HepG2 (cell line): ENCODE data around the gene ACRBP. TPM values are rescaled to one million over a fixed set of nuclear protein-coding genes. Genes with fewer than 3 reads are reported as not detected.

Experiments
- GATAD1 ChIP-seq: IDR thresholded peaks from 2 replicates; pipeline ENCODE4 v1.6.1; 2016; ENCODE audit warnings: missing genetic modification reagents, missing compliant biosample characterization
- HHEX ChIP-seq: IDR thresholded peaks from 2 replicates; pipeline ENCODE4 v1.6.1; 2016; ENCODE audit warnings: control low read depth
- KAT7 ChIP-seq: IDR thresholded peaks from 2 replicates; pipeline ENCODE4 v1.6.1; 2018; ENCODE audit warnings: borderline replicate concordance, missing compliant biosample characterization
- KLF16 ChIP-seq, 2 experiments: sonication (generic) in 1 of 2; formaldehyde crosslinking in 1 of 2; IDR thresholded peaks; 2 replicates each; pipeline versions ENCODE4 v1.6.1 to v1.8.0; 2016 to 2023; ENCODE audit warnings: missing genetic modification reagents in 2 of 2, missing compliant biosample characterization in 1 of 2
- MIER3 ChIP-seq: IDR thresholded peaks from 2 replicates; pipeline ENCODE4 v1.6.1; 2016; ENCODE audit warnings: missing compliant biosample characterization, borderline replicate concordance
- REPIN1 ChIP-seq: sonication (generic); formaldehyde crosslinking; IDR thresholded peaks from 2 replicates; pipeline ENCODE4 v1.8.0; 2022; ENCODE audit warnings: missing genetic modification reagents, low read depth, mild to moderate bottlenecking, borderline replicate concordance
- ZFP36 ChIP-seq: fragments of 150-350 bp; IDR thresholded peaks from 2 replicates; pipeline ENCODE4 v1.6.1; 2018; ENCODE audit warnings: borderline replicate concordance, low read length, low read depth; ENCODE audit not compliant: partially characterized antibody
- ZNF562 ChIP-seq: sonication (generic); formaldehyde crosslinking; IDR thresholded peaks from 2 replicates; pipeline ENCODE4 v1.8.0; 2022; ENCODE audit warnings: missing genetic modification reagents, borderline replicate concordance
- ZNF644 ChIP-seq: IDR thresholded peaks from 2 replicates; pipeline ENCODE4 v1.6.1; 2016; ENCODE audit warnings: low read depth
- polyA plus RNA-seq, 8 experiments: library from polyadenylated mRNA; depleted of rRNA in 3 of 8; stranded (reverse) in 7 of 8; unstranded in 1 of 8; fragments of >200 nt; fragmentation: Illumina TruSeq in 4 of 8; extraction: Trizol in 4 of 8; gene quantifications; 2 replicates each; pipeline versions ENCODE4 v1.2.1 to v1.2.3, GENCODE V29; 2011 to 2016; ENCODE audit warnings: low read depth in 4 of 8, missing spikeins in 1 of 8, mixed read lengths in 1 of 8; ENCODE audit not compliant: insufficient read depth in 1 of 8
- total RNA-seq, 5 experiments: library from RNA; depleted of rRNA; stranded (reverse); fragments of >200 nt; fragmentation: Illumina TruSeq; extraction: Trizol; gene quantifications; 2 replicates each; pipeline ENCODE4 v1.2.3, GENCODE V29; 2016; ENCODE audit warnings: low read depth in 1 of 5
- TF ChIP-seq, protein P1 (sequence below): sonication (generic); formaldehyde crosslinking; IDR thresholded peaks from 2 replicates; pipeline ENCODE4 v1.4.0; 2020; ENCODE audit warnings: missing genetic modification reagents
- TF ChIP-seq, protein P2 (sequence below): sonication (generic); formaldehyde crosslinking; IDR thresholded peaks from 2 replicates; pipeline ENCODE4 v1.4.0; 2020; ENCODE audit warnings: mild to moderate bottlenecking, missing genetic modification reagents, borderline replicate concordance
- TF ChIP-seq, protein P3 (sequence below): sonication (generic); formaldehyde crosslinking; IDR thresholded peaks from 2 replicates; pipeline ENCODE4 v1.5.0; 2020; ENCODE audit warnings: missing genetic modification reagents
- TF ChIP-seq, protein P4 (sequence below): sonication (generic); formaldehyde crosslinking; IDR thresholded peaks from 2 replicates; pipeline ENCODE4 v1.4.0; 2020; ENCODE audit warnings: missing genetic modification reagents

The ACRBP gene
- total and polyA plus RNA-seq, 2 of the 13 experiments (the other 11 are each of a cell fraction or from before 2014, with no cell fraction given), result 0.46 TPM; not detected in 1

DNA sequence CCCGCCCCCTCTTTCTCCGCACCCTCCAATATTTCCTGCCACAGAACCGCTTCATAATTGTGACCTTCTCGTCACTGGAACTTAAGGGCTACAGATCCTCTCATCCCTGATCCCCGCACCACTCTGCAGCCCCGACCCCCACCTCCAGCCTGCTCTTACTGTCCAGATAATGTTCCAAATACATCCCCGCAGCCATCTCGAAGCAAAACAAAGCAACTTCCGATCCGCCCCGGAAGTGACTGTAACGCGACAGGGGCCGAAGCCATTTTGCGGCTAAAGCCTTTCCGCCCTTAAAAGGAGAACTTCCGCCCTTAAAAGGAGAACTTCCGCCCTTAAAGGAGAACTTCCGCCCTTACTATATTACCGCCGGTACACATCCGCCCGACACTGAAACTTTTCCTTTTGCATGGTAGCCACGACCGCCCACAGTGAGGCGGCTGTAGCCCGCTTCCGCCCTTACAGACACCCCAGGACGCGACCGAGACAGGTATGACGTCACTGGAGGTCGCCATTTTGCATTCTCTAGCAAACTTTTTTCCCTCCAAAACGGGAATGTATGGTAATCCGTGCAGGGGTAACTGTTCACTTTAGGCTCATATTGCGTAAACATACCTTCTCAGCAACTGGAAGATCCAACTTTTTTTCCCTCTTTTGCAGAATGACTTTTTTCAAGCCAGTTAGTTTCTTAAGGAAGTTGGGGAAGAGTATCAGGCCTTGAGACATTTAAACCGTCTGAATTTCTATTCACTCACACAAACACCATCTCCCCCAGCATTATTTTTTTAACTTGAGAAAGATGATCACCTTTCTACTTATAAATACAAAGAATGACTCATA lies 15.9 kb upstream of the ACRBP start, which contains the start of gene ING4 (continued):
- TF ChIP-seq ZFP36, result peak; percentile 34
- TF ChIP-seq, protein P1, sequence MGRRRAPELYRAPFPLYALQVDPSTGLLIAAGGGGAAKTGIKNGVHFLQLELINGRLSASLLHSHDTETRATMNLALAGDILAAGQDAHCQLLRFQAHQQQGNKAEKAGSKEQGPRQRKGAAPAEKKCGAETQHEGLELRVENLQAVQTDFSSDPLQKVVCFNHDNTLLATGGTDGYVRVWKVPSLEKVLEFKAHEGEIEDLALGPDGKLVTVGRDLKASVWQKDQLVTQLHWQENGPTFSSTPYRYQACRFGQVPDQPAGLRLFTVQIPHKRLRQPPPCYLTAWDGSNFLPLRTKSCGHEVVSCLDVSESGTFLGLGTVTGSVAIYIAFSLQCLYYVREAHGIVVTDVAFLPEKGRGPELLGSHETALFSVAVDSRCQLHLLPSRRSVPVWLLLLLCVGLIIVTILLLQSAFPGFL (CRISPR knock-in tag), result no peak
- no peak for TF ChIP-seq ZNF562
- TF ChIP-seq, protein P2, sequence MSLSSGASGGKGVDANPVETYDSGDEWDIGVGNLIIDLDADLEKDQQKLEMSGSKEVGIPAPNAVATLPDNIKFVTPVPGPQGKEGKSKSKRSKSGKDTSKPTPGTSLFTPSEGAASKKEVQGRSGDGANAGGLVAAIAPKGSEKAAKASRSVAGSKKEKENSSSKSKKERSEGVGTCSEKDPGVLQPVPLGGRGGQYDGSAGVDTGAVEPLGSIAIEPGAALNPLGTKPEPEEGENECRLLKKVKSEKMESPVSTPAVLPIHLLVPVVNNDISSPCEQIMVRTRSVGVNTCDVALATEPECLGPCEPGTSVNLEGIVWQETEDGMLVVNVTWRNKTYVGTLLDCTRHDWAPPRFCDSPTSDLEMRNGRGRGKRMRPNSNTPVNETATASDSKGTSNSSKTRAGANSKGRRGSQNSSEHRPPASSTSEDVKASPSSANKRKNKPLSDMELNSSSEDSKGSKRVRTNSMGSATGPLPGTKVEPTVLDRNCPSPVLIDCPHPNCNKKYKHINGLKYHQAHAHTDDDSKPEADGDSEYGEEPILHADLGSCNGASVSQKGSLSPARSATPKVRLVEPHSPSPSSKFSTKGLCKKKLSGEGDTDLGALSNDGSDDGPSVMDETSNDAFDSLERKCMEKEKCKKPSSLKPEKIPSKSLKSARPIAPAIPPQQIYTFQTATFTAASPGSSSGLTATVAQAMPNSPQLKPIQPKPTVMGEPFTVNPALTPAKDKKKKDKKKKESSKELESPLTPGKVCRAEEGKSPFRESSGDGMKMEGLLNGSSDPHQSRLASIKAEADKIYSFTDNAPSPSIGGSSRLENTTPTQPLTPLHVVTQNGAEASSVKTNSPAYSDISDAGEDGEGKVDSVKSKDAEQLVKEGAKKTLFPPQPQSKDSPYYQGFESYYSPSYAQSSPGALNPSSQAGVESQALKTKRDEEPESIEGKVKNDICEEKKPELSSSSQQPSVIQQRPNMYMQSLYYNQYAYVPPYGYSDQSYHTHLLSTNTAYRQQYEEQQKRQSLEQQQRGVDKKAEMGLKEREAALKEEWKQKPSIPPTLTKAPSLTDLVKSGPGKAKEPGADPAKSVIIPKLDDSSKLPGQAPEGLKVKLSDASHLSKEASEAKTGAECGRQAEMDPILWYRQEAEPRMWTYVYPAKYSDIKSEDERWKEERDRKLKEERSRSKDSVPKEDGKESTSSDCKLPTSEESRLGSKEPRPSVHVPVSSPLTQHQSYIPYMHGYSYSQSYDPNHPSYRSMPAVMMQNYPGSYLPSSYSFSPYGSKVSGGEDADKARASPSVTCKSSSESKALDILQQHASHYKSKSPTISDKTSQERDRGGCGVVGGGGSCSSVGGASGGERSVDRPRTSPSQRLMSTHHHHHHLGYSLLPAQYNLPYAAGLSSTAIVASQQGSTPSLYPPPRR (CRISPR knock-in tag), result no peak
- TF ChIP-seq ZNF644 (CRISPR knock-in tag), result peak; percentile 81
- TF ChIP-seq HHEX (CRISPR knock-in tag), result no peak
- TF ChIP-seq, protein P3, sequence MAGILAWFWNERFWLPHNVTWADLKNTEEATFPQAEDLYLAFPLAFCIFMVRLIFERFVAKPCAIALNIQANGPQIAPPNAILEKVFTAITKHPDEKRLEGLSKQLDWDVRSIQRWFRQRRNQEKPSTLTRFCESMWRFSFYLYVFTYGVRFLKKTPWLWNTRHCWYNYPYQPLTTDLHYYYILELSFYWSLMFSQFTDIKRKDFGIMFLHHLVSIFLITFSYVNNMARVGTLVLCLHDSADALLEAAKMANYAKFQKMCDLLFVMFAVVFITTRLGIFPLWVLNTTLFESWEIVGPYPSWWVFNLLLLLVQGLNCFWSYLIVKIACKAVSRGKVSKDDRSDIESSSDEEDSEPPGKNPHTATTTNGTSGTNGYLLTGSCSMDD (CRISPR knock-in tag), result no peak
- TF ChIP-seq MIER3 (CRISPR knock-in tag), result peak; percentile 79
- peak; percentile 42; the same call in 1 of the 2 replicates for TF ChIP-seq REPIN1
- TF ChIP-seq KAT7 (CRISPR knock-in tag), result no peak
- TF ChIP-seq GATAD1 (CRISPR knock-in tag), result peak; percentile 95
- TF ChIP-seq, protein P4, sequence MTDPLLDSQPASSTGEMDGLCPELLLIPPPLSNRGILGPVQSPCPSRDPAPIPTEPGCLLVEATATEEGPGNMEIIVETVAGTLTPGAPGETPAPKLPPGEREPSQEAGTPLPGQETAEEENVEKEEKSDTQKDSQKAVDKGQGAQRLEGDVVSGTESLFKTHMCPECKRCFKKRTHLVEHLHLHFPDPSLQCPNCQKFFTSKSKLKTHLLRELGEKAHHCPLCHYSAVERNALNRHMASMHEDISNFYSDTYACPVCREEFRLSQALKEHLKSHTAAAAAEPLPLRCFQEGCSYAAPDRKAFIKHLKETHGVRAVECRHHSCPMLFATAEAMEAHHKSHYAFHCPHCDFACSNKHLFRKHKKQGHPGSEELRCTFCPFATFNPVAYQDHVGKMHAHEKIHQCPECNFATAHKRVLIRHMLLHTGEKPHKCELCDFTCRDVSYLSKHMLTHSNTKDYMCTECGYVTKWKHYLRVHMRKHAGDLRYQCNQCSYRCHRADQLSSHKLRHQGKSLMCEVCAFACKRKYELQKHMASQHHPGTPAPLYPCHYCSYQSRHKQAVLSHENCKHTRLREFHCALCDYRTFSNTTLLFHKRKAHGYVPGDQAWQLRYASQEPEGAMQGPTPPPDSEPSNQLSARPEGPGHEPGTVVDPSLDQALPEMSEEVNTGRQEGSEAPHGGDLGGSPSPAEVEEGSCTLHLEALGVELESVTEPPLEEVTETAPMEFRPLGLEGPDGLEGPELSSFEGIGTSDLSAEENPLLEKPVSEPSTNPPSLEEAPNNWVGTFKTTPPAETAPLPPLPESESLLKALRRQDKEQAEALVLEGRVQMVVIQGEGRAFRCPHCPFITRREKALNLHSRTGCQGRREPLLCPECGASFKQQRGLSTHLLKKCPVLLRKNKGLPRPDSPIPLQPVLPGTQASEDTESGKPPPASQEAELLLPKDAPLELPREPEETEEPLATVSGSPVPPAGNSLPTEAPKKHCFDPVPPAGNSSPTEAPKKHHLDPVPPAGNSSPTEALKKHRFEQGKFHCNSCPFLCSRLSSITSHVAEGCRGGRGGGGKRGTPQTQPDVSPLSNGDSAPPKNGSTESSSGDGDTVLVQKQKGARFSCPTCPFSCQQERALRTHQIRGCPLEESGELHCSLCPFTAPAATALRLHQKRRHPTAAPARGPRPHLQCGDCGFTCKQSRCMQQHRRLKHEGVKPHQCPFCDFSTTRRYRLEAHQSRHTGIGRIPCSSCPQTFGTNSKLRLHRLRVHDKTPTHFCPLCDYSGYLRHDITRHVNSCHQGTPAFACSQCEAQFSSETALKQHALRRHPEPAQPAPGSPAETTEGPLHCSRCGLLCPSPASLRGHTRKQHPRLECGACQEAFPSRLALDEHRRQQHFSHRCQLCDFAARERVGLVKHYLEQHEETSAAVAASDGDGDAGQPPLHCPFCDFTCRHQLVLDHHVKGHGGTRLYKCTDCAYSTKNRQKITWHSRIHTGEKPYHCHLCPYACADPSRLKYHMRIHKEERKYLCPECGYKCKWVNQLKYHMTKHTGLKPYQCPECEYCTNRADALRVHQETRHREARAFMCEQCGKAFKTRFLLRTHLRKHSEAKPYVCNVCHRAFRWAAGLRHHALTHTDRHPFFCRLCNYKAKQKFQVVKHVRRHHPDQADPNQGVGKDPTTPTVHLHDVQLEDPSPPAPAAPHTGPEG, result no peak
- TF ChIP-seq KLF16 (CRISPR knock-in tag; IDR thresholded peaks at IDR 0.05), result peak in 1 of 2 experiments; percentile 90; a peak in 2 of 4 replicates
